Liver (tissue), 9 donors: ENCODE measurements around the gene PRR23E. TPM values are rescaled to one million over a fixed set of nuclear protein-coding genes. Genes with fewer than 3 reads are reported as not detected.

Experiments used
- DNase-seq: peaks from one replicate; pipeline ENCODE4 v3.0.0-alpha.2; 2017; ENCODE audit warnings: low spot score
- H3K27ac ChIP-seq, 2 donors: one replicate each; pipeline ENCODE4 v1.7.0; 2013; ENCODE audit warnings: inconsistent platforms in 2 of 2, low read length in 2 of 2, control low read depth in 1 of 2, low read depth in 1 of 2, mild to moderate bottlenecking in 1 of 2
- H3K27me3 ChIP-seq, 4 donors: one replicate each; pipeline versions ENCODE4 v1.6.1 to v1.7.0; 2013; ENCODE audit warnings: low read length in 3 of 4, inconsistent platforms in 1 of 4, mild to moderate bottlenecking in 1 of 4, moderate library complexity in 1 of 4; ENCODE audit not compliant: control insufficient read depth in 4 of 4, insufficient read depth in 4 of 4
- H3K36me3 ChIP-seq, 4 donors: one replicate each; pipeline versions ENCODE4 v1.6.1 to v1.7.0; 2013; ENCODE audit warnings: low read length in 3 of 4, mild to moderate bottlenecking in 3 of 4, low read depth in 1 of 4, moderate library complexity in 1 of 4; ENCODE audit not compliant: control insufficient read depth in 4 of 4, insufficient read depth in 3 of 4
- H3K4me1 ChIP-seq, 4 donors: one replicate each; pipeline versions ENCODE4 v1.6.1 to v1.7.0; 2013; ENCODE audit warnings: low read length in 3 of 4, mild to moderate bottlenecking in 3 of 4, moderate library complexity in 1 of 4; ENCODE audit not compliant: control insufficient read depth in 4 of 4, insufficient read depth in 4 of 4
- H3K4me3 ChIP-seq, 3 donors: one replicate each; pipeline versions ENCODE4 v1.6.1 to v1.7.0; 2013; ENCODE audit warnings: low read length in 3 of 3, control low read depth in 1 of 3, low read depth in 1 of 3, mild to moderate bottlenecking in 1 of 3
- H3K9ac ChIP-seq, 2 donors: one replicate each; pipeline ENCODE4 v1.7.0; 2013; ENCODE audit warnings: low read length in 2 of 2, mild to moderate bottlenecking in 2 of 2, moderate library complexity in 2 of 2, control low read depth in 1 of 2, low read depth in 1 of 2
- H3K9me3 ChIP-seq, 4 donors: one replicate each; pipeline versions ENCODE4 v1.6.1 to v1.7.0; 2013; ENCODE audit warnings: low read length in 3 of 4; ENCODE audit not compliant: control insufficient read depth in 4 of 4
- EGR1 ChIP-seq, 2 donors: IDR thresholded peaks; 2 replicates each; pipeline ENCODE4 v1.6.1; 2016 to 2018; ENCODE audit warnings: antibody characterized with exemption in 2 of 2, low read depth in 2 of 2
- FOXA1 ChIP-seq: IDR thresholded peaks from 2 replicates; pipeline ENCODE4 v1.6.1; 2016; ENCODE audit warnings: antibody characterized with exemption
- FOXA2 ChIP-seq: IDR thresholded peaks from 2 replicates; pipeline ENCODE4 v1.6.1; 2016; ENCODE audit warnings: antibody characterized with exemption
- GABPA ChIP-seq, 2 donors: IDR thresholded peaks in 1 of 2; conservative IDR thresholded peaks in 1 of 2; 2 replicates each; pipeline ENCODE4 v1.6.1; 2016; ENCODE audit warnings: antibody characterized with exemption in 2 of 2, mild to moderate bottlenecking in 1 of 2, moderate library complexity in 1 of 2
- HNF4G ChIP-seq: IDR thresholded peaks from 2 replicates; pipeline ENCODE4 v1.6.1; 2016; ENCODE audit warnings: antibody characterized with exemption
- NR2F2 ChIP-seq: IDR thresholded peaks from 2 replicates; pipeline ENCODE4 v1.6.1; 2016; ENCODE audit warnings: antibody characterized with exemption
- RXRA ChIP-seq, 2 donors: IDR thresholded peaks; 2 replicates each; pipeline ENCODE4 v1.6.1; 2017 to 2018; ENCODE audit warnings: antibody characterized with exemption in 2 of 2, mild to moderate bottlenecking in 1 of 2
- SP1 ChIP-seq: IDR thresholded peaks from 2 replicates; pipeline ENCODE4 v1.6.1; 2018; ENCODE audit warnings: antibody characterized with exemption, mild to moderate bottlenecking
- TAF1 ChIP-seq: conservative IDR thresholded peaks from 2 replicates; pipeline ENCODE4 v1.6.1; 2016; ENCODE audit warnings: antibody characterized with exemption, mild to moderate bottlenecking
- YY1 ChIP-seq: IDR thresholded peaks from 2 replicates; pipeline ENCODE4 v1.6.1; 2016; ENCODE audit warnings: antibody characterized with exemption, mild to moderate bottlenecking
- WGBS: extraction: QIAGEN DNeasy Blood & Tissue Kit; methylation state at CpG from one replicate; pipeline ENCODE4 v1.1.7; 2013; 5-methylcytosine and 5-hydroxymethylcytosine counted together
- polyA plus RNA-seq, 2 donors: library from polyadenylated mRNA; stranded (reverse) in 1 of 2; unstranded in 1 of 2; fragments of 200-250 nt in 1 of 2; fragments of >200 nt in 1 of 2; fragmentation: Nextera tagmentation in 1 of 2; extraction: Ambion mirVana in 1 of 2; gene quantifications; one replicate each; pipeline versions ENCODE4 v1.2.1 to v1.2.3, GENCODE V29; 2013 to 2015
- total RNA-seq, 2 donors: library from RNA; depleted of rRNA; stranded (reverse); fragments of >200 nt; gene quantifications; one replicate each; pipeline ENCODE4 v1.2.3, GENCODE V29; 2014
- TF ChIP-seq, protein P1 (sequence below): IDR thresholded peaks from 2 replicates; pipeline ENCODE4 v1.6.1; 2016; ENCODE audit warnings: antibody characterized with exemption, mild to moderate bottlenecking
- TF ChIP-seq, protein P2 (sequence below): fragments of 150-350 bp; IDR thresholded peaks from 2 replicates; pipeline ENCODE4 v1.5.1; 2017; ENCODE audit warnings: improper control_type of control experiment, low read depth, low read length; ENCODE audit not compliant: missing input control
- TF ChIP-seq, protein P3 (sequence below): IDR thresholded peaks from 2 replicates; pipeline ENCODE4 v1.6.1; 2016; ENCODE audit warnings: antibody characterized with exemption
- donor health status: healthy.
- donor health status: healthy.
- donor health status: healthy.
- donor health status: healthy.
- donor health status: healthy.

Gene PRR23E
- total and polyA plus RNA-seq, 4 donors, result not detected

DNA sequence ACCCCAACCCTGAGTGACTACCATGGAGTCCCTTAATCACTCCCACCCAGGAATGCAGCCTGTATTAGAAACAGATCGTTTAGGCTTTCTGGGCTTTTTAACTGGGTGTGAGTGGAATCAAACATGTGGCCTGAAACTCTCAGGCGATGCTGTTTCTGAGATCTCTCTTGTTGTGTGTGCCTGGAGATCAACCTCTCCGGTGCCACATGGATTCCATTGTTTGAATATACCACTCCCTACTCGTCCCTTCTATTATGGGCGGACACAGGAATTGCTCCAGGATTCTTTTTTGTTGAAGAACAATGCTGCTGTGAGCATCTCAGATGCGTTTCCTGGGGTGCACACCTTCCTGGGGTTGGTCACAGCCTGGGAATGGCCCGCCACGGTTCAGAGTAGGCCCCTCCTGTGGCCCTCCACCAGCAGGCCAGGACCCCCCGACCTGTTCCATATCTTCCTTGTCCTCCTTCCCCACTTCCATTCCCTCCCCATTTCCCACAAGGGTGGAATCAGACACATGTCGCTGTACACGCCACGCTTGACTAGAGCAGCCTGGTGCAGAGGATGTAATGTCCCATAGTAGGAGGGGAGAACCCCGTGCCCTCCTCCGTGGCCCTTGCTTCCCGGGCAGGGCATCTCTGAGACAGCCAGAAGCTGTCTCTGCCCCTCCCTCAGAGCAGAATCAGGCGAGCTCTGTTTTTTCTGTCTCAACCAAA, 36.4 kb upstream of the PRR23E start:
- 70% methylated on average over 16 of the region's 16 CpGs for WGBS
- TF ChIP-seq, protein P1, sequence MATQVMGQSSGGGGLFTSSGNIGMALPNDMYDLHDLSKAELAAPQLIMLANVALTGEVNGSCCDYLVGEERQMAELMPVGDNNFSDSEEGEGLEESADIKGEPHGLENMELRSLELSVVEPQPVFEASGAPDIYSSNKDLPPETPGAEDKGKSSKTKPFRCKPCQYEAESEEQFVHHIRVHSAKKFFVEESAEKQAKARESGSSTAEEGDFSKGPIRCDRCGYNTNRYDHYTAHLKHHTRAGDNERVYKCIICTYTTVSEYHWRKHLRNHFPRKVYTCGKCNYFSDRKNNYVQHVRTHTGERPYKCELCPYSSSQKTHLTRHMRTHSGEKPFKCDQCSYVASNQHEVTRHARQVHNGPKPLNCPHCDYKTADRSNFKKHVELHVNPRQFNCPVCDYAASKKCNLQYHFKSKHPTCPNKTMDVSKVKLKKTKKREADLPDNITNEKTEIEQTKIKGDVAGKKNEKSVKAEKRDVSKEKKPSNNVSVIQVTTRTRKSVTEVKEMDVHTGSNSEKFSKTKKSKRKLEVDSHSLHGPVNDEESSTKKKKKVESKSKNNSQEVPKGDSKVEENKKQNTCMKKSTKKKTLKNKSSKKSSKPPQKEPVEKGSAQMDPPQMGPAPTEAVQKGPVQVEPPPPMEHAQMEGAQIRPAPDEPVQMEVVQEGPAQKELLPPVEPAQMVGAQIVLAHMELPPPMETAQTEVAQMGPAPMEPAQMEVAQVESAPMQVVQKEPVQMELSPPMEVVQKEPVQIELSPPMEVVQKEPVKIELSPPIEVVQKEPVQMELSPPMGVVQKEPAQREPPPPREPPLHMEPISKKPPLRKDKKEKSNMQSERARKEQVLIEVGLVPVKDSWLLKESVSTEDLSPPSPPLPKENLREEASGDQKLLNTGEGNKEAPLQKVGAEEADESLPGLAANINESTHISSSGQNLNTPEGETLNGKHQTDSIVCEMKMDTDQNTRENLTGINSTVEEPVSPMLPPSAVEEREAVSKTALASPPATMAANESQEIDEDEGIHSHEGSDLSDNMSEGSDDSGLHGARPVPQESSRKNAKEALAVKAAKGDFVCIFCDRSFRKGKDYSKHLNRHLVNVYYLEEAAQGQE, result no peak
- TF ChIP-seq TAF1 (no peak), HNF4G (no peak), YY1 (no peak), SP1 (no peak), FOXA2 (no peak), GABPA (IDR thresholded peaks at IDR 0.05 in 1 of 2, conservative IDR thresholded peaks at IDR 0.05 in 1 of 2) (no peak), RXRA (IDR thresholded peaks at IDR 0.05) (no peak), FOXA1 (no peak), NR2F2 (no peak), EGR1 (IDR thresholded peaks at IDR 0.05; ENCODE audit: low read depth in 2 of 2) (no peak)
- TF ChIP-seq, protein P2, sequence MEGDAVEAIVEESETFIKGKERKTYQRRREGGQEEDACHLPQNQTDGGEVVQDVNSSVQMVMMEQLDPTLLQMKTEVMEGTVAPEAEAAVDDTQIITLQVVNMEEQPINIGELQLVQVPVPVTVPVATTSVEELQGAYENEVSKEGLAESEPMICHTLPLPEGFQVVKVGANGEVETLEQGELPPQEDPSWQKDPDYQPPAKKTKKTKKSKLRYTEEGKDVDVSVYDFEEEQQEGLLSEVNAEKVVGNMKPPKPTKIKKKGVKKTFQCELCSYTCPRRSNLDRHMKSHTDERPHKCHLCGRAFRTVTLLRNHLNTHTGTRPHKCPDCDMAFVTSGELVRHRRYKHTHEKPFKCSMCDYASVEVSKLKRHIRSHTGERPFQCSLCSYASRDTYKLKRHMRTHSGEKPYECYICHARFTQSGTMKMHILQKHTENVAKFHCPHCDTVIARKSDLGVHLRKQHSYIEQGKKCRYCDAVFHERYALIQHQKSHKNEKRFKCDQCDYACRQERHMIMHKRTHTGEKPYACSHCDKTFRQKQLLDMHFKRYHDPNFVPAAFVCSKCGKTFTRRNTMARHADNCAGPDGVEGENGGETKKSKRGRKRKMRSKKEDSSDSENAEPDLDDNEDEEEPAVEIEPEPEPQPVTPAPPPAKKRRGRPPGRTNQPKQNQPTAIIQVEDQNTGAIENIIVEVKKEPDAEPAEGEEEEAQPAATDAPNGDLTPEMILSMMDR, result no peak
- TF ChIP-seq, protein P3, sequence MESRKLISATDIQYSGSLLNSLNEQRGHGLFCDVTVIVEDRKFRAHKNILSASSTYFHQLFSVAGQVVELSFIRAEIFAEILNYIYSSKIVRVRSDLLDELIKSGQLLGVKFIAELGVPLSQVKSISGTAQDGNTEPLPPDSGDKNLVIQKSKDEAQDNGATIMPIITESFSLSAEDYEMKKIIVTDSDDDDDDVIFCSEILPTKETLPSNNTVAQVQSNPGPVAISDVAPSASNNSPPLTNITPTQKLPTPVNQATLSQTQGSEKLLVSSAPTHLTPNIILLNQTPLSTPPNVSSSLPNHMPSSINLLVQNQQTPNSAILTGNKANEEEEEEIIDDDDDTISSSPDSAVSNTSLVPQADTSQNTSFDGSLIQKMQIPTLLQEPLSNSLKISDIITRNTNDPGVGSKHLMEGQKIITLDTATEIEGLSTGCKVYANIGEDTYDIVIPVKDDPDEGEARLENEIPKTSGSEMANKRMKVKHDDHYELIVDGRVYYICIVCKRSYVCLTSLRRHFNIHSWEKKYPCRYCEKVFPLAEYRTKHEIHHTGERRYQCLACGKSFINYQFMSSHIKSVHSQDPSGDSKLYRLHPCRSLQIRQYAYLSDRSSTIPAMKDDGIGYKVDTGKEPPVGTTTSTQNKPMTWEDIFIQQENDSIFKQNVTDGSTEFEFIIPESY, result no peak
- DNase-seq, result no peak

DNA sequence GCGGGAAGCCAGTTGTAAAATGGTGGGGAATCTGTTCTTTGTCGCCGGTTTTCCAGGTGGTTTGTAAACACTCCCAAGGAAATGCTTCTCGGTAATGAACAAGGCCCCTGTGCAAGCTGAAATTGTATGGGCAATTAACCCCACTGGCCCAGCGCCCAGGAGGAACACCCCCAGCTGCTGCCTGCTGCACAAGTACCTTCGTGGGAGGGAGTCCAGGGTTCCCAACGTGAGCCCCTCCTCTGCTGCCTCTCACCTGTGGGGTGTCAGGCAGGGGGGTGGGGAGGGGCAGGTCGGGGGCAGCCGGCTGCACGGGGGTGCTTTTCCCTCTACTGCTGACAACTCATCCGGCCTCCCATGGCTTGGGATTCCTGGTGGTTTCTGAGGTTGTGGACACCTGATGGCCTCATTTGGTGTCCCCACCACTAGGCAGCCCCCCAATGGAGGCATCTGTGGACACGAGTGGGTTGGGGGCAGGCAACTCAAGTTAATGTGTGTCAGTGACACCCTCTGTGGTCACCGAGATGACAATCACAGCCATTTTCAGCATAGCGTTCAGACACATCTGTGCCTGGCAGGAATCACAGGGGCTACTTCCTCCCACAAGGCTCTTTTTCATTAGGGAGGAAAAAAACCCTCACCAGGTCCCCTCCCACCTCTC, 35.6 kb upstream of the PRR23E start:
- H3K36me3 ChIP-seq, result no peaks in the 10 kb centered on the region
- no peak overlapping the region for H3K27ac ChIP-seq
- H3K27me3 ChIP-seq, result peaks cover 0 to 11% (median 0%) of the 10 kb centered on the region in 4 donors
- no peak for DNase-seq
- H3K4me3 ChIP-seq, result no peak overlapping the region
- no peaks in the 10 kb centered on the region for H3K4me1 ChIP-seq
- no peaks in the 10 kb centered on the region for H3K9me3 ChIP-seq
- 46% methylated on average over 14 of the region's 14 CpGs for WGBS
- no peak overlapping the region for H3K9ac ChIP-seq
- no peak for TF ChIP-seq RXRA (IDR thresholded peaks at IDR 0.05)

More for the DNA sequence above, 36.4 kb upstream of the PRR23E start:
- H3K9ac ChIP-seq, result no peak overlapping the region
- H3K27ac ChIP-seq, result no peak overlapping the region
- H3K9me3 ChIP-seq, result no peaks in the 10 kb centered on the region
- peaks cover 0 to 11% (median 0%) of the 10 kb centered on the region in 4 donors for H3K27me3 ChIP-seq
- no peak overlapping the region for H3K4me3 ChIP-seq
- no peaks in the 10 kb centered on the region for H3K36me3 ChIP-seq
- H3K4me1 ChIP-seq, result no peaks in the 10 kb centered on the region
